HG03520 (cell line): ENCODE data around the gene PMEPA1.

ENCODE experiments used
- ATAC-seq: cut with Tn5 transposase; IDR thresholded peaks from one replicate; pipeline ENCODE4 v1.9.1; 2021; ENCODE audit warnings: mild to moderate bottlenecking, moderate library complexity; ENCODE audit not compliant: unreplicated experiment

Gene PMEPA1

GRCh38 chr20:57664924-57665588, 44.8 kb downstream of the PMEPA1 start:
- ATAC-seq: no peak

GRCh38 chr20:57664476-57664875, 45.3 kb downstream of the PMEPA1 start:
- ATAC-seq: no peak

DNA sequence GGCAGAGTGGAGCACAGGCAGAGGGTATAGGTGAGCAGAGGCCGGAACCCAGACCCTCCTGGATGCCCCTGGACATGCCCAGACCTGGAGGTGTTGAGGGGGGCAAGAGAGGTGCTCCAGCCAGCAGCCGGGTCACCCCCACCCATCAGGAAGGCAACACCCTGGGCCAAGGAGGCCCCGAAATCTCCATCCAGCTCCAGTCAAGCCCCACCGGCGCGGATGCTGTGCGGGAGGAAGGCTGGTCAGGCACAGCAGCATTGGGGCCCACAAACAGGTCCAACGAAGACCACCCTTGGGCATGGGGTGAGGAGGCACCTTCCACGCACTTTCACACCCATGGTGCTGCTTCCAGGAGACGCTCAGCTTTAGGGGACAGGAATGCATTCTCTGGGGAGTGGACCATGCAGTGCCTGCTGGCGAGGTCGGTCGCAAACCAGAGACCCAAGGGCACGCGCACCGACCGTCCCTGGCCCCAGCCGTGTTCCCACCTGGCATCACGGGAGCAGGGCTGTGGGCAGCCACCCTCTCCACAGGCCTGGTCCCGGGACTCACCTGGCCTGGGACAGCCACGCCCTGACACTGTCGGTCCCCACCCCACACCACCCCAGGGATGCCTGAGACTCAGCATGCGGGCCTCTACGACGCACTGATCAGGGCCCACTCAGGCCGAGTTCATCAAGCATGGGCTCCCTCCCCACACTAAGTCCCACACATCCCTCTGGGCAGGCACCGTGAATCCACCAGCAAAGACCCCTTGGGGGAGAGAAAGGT, 45.9 kb downstream of the PMEPA1 start:
- ATAC-seq: no peak

DNA sequence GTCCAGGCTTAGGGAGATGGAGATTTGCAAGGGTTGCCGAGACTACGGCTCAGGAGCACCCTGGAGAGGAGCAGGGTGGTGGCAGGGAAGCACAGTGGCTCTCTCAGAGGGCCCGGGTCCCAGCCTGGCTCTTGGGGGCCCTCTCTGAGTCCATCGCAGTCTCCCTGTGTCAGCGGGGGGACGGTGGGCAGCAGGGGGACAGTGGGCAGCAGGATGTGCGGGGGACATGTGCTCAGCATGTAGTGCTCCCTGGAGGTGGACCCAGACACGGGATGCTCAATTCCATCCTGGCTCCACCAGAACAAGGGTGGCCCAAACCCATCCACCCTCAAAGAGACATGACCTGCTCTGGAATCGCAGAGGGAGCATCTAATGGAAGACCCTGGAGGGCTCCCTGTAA, 46.6 kb downstream of the PMEPA1 start:
- ATAC-seq: no peak

GRCh38 chr20:57662456-57663240, 47.2 kb downstream of the PMEPA1 start:
- ATAC-seq: no peak

- no peak for ATAC-seq
These were observed 47.9 kb downstream of the PMEPA1 start for GRCh38 chr20:57661746-57662455.

DNA sequence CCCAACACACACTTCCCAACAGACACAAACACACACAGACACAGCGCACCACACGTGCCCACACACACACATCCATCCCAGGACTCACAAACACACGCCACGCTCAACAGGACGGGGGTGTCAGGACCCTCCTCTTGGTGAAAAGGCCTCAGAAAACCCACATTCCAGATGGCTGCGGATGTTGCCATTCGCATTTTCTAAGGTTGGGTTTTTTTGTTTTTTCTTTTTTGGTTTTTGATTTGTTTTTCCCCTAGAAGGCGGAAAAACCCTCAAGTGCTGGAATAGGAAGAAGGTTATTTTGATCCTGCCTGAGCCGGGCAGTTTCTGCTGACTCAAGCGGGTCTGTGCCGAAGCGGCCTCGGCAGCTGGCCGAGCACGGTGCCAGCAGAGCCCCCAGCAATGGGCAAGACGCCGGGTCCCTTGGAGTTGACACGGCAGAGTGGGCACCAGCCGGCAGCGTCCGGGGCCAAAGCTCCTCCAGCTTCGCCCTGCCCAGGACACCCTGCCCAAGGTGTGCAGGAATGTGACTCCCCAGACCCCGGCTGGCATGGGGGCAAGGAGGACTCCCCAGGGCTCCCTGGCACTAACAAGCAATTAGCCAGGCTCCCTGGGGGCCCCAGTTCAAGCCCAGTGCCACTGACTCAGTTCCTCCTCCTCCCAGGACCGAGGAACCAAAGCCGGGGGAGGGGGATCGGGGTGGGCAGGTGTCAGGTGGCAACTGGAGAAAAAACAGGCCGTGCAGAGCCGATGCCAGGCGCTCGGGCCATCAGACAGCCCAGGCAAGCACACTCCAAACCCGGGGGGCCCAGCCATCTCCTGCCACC, 48.7 kb downstream of the PMEPA1 start:
- no peak for ATAC-seq

- ATAC-seq: no peak
These were observed 49.5 kb downstream of the PMEPA1 start for GRCh38 chr20:57660181-57660921.

GRCh38 chr20:57659517-57660180, 50.2 kb downstream of the PMEPA1 start:
- no peak for ATAC-seq

DNA sequence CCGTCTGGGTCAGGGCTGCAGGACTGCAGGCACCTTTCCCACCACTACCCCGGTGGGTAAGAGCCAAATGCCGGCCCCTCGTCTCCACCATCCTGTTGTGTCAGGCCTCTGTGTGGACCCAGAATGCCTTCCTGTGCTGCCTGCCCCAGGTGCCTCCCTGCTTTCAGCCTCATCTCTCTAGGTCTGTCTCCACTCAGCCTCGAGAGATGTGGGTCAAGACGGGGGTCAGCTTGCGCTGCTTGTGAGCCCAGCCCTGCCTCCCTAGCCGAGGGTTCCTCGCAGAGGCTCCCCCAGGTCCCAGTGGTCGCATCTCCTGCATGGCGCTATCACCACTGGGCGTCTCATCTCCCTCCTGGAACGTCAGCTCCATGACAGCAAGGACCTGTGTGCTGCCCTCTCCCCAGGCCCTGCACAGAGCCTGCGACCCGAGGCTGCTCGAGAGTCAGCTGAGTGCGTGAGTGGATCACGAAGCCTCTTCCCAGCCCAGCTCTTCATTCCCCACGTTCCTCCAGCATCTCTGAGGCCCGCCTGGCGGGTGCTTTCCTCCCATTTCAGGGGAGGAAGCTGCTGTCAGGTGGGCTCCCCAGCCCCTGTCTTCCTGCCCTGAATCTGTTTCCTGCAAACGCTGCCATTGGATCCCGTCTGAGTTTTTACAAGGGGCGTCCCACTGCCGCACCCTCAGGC, 50.8 kb downstream of the PMEPA1 start:
- ATAC-seq: no peak

- ATAC-seq: no peak
These were observed 51.4 kb downstream of the PMEPA1 start for GRCh38 chr20:57658447-57658832.

GRCh38 chr20:57657535-57658446, 52.0 kb downstream of the PMEPA1 start:
- ATAC-seq: no peak

- no peak for ATAC-seq
These were observed 52.8 kb downstream of the PMEPA1 start for GRCh38 chr20:57656821-57657534.

DNA sequence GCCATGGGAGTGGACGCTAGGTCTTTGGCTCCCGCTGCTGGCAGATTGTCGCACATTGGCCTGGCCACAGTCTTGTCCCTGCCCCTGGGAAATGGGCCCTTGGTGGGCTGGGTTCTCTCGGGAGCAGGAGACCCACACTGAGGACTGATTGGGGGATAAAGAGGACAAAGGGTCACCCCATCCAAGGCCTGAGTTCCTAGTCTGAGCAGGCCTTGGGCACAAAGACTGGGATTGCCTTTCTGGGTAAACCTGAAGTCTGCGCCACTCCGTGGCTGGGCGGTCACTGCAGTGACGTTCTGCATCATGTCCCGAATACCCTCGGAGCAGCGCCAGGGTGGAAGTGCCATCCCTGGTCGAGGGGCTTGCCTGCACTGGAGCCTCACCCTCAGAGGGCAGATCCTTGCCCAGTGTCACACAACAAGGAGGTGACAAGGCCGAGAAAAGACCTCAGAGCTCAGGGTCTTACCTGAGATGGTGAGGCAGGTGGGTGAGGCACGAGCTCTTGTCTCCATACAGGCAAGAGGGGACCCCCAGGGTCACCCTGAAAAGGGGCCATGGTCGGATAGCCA, 53.5 kb downstream of the PMEPA1 start:
- no peak for ATAC-seq

DNA sequence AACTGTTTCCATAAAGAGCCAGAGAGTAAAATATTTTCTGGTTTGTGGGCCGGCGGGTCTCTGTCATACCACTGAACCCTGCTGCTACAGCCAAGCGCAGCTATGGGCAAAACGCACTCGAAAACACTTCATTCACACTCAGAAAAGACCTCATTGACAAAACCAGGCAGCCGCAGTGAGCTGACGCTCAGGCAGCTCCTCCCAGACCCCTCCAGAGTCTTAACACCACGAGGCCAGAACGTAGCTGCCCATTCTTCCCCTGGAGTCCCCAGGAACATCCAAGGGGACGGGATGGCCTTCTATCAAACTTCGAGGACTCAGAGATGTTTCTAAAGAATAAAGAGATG, 54.0 kb downstream of the PMEPA1 start:
- no peak for ATAC-seq

DNA sequence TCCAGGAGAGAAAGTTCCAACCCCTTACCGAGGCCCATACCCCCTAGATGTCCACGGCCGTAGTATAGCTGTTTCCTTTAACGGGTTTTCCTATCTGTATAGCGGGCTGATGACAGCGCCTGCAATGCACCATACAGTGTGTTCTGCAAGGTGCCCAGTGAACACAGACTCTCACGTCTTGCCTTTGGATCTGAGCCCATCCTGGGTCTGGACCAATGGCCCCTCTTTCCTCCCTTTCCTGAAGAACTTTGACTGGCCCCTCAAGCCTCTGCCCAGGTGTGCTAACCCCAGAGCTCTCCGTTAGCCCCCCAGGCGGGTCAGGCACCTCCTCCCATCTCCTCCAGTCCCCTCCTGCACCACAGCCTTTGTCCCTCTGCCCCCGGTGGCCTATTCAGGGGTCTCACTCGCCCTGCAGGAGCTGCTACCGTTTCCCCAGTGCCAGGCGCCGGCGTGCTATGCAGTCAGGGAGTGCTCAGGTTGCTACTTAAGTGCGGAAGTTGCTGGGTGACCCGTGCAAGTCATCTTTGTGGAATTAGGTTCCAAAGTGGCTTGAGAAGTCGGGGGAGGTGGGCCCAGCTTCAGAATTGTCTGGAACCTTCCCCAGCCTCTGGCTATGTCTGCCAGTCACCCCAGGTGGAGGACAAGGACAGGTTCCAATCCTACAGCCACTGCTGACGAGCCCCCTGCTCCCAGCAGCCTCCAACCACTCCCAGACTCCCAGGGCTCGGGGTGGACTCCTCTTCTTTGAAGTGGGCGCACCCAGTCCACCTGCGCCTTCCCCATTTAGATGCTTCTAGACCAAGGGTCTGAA, 54.6 kb downstream of the PMEPA1 start:
- ATAC-seq: no peak
